DND-41 (cell line): ENCODE data around the gene METTL25B.

Source experiments
- CTCF ChIP-seq: IDR thresholded peaks from 2 replicates; pipeline ENCODE4 v1.5.1; 2012; ENCODE audit warnings: borderline replicate concordance, low read length, moderate library complexity, mild to moderate bottlenecking; ENCODE audit not compliant: poor library complexity, severe bottlenecking; ENCODE audit errors: extremely low read depth
- EZH2 ChIP-seq: IDR thresholded peaks from 3 replicates; pipeline ENCODE4 v1.6.1; 2012; ENCODE audit warnings: borderline replicate concordance, low read depth, mild to moderate bottlenecking, moderate library complexity, low read length, inconsistent platforms; ENCODE audit not compliant: severe bottlenecking

GRCh38 chr1:156760796-156761104, 32.5 kb downstream of the METTL25B start:
- TF ChIP-seq CTCF (no peak), EZH2 (no peak)
